Fibroblast of pulmonary artery (primary cell): Measurements from ENCODE around the gene GJD3.
"Not testable (repeated sequence)": the region's sequence is repeated elsewhere in the genome, so short reads cannot be mapped to it uniquely, and the experiment has no call there.

ENCODE experiments used
- DNase-seq: peaks from one replicate; pipeline ENCODE4 v3.0.0-alpha.2; 2010; ENCODE audit warnings: low read depth
- H3K4me3 ChIP-seq: replicated peaks from 2 replicates; pipeline ENCODE4 v1.5.1; 2011; ENCODE audit warnings: low read depth, mild to moderate bottlenecking, control low read depth, low read length, moderate library complexity
- TF ChIP-seq, protein P1 (sequence below): IDR thresholded peaks from 2 replicates; pipeline ENCODE4 v1.5.1; 2011; ENCODE audit warnings: mild to moderate bottlenecking, control low read depth, low read length, inconsistent platforms; ENCODE audit errors: missing control alignments

GJD3 gene

DNA sequence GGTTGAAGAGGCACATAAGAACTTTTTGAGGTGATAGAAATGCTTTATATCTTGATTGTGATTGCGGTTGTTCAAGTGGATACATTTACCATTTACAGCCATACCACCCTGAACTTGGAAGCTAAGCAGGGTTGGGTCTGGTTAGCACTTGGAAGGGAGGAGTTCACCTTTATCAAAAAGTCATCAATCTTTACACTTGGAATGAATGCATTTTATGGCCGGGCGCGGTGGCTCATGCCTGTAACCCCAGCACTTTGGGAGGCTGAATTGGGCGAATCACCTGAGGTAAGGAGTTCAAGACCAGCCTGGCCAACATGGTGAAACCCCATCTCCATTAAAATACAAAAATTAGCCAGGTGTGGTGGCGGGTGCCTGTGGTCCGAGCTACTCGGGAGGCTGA, 9.5 kb upstream of the GJD3 start:
- no peak overlapping the region for H3K4me3 ChIP-seq
- TF ChIP-seq, protein P1, sequence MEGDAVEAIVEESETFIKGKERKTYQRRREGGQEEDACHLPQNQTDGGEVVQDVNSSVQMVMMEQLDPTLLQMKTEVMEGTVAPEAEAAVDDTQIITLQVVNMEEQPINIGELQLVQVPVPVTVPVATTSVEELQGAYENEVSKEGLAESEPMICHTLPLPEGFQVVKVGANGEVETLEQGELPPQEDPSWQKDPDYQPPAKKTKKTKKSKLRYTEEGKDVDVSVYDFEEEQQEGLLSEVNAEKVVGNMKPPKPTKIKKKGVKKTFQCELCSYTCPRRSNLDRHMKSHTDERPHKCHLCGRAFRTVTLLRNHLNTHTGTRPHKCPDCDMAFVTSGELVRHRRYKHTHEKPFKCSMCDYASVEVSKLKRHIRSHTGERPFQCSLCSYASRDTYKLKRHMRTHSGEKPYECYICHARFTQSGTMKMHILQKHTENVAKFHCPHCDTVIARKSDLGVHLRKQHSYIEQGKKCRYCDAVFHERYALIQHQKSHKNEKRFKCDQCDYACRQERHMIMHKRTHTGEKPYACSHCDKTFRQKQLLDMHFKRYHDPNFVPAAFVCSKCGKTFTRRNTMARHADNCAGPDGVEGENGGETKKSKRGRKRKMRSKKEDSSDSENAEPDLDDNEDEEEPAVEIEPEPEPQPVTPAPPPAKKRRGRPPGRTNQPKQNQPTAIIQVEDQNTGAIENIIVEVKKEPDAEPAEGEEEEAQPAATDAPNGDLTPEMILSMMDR: no peak
- no peak for DNase-seq

DNA sequence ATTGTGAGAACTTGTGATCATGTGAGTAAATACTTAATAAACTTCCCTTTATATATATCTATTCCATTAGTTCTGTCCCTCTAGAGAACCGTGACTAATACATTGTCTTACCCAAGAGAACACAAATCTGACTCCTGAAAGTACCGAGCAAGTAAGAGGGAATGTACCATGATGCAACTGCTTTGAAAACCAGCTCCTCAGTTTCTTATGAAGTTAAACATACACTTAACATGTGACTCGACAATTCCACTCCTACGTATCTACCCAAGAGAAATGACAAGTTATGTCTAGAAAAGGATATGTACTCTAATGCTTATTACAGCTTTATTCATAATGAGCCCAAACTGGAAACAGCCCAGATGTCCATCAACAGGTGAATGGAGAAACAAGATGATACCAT, 8.8 kb upstream of the GJD3 start:
- TF ChIP-seq, protein P1: no peak
- peak; percentile 89 for DNase-seq
- no peak overlapping the region for H3K4me3 ChIP-seq

DNA sequence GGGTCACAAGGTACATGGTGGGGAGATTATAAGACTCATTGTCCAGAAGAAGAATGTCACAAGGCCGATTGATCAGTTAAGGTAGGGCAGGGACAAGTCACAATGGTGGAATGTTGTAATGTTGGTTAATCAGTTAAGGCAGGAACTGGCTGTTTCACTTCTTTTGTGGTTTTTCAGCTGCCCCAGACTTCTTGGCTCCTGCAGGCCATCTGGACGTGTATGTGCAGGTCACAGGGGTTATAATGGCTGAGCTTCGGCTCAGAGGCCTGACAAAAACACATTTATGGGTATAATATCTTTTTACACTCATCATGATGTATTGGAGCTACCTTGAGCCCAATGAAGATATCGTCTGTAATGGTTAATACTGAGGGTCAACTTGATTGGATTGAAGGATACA, 8.1 kb upstream of the GJD3 start:
- not testable (repeated sequence) for DNase-seq

DNA sequence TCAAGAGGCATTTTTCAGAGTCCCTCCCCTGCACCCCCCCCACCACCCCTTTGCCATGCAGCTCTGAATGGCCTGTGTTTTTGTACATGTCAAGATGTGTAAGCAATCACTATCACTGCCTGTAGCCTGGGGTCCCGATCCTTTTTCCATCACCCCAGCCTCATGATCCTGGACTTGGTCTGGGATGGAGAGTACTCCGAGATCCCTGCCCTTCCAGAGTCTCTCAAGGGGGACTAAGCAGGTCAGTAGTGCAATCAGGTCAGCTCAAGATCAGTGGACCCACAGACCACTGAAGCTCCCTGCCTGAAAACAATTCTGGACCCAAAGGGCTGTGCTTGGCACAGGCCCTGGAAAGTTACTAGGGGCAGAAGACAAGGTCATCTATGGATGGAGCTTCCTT, 7.5 kb upstream of the GJD3 start:
- TF ChIP-seq, protein P1: no peak
- H3K4me3 ChIP-seq: no peak overlapping the region
- no peak for DNase-seq

More for the DNA sequence above, 8.1 kb upstream of the GJD3 start:
- not testable (repeated sequence) for H3K4me3 ChIP-seq

DNA sequence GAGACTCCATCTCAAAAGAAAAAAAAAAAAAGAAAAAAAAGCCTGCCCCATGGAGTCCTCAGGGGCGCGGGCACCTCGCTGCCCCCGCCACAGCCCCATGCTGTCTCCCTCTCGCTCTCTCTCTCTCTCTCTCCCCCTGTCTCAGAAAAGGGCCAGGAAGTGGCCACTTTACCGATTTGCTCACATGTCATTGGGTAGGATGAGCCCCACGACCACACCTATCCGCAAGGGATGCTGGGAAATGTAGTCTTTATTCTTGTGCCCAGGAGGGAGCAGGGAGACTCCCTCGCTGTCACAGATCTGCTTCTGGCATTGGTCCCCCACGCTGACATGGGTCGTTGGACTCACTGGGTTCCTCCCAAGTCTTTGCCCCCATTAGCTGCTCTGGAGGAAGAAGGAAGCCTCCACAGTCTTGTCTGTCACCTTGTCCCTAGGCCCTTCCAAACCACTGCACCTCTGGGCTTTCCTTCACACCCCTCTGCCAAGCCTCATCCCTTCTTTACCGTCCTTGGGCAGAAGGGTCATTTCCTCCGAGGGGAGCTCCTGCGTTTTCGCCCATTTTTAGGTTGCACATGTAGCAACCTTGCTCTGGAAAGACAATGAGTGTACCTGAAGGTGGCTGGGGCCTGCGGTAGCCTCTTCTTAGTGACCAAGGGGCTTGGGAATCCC, 6.9 kb upstream of the GJD3 start:
- H3K4me3 ChIP-seq: no peak overlapping the region
- TF ChIP-seq, protein P1: no peak
- no peak for DNase-seq

DNA sequence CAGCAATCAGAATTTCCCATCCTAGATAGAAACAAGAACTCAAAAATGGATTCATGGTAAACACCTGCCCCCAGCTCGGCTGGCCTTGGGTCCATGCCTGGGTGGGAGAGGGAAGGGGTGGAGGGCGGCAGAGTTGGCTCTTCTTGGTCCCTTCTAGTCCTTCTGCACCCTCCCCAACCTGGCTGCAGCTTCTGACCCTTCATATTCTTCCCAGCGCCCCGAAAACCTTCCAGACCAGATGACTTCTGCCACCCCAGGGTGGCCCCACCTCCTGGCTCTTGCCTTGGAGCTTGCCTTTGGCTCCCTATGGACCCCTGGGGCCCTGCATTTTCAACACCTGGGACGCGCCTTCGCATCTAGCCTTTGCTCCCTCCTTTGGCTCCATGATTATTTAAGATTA, 5.4 kb upstream of the GJD3 start:
- H3K4me3 ChIP-seq: no peak overlapping the region
- TF ChIP-seq, protein P1: no peak
- DNase-seq: no peak

DNA sequence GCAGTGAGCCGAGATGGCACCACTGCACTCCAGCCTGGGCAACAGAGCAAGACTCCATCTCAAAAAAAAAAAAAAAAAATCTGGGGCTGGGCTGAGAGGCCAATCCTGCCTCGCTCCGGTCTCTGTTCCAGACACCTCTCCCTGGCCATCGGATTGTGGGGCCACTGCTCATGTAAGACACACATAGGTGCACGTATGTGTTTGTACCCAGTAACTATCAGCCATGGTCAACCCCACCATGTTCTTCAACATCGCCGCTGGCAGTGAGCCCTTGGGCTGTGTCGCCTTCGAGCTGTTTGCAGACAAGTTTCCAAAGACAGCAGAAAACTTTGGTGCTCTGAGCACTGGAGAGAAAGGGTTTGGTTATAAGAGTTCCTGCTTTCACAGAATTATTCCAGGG, 3.2 kb upstream of the GJD3 start:
- not testable (repeated sequence) for DNase-seq, H3K4me3 ChIP-seq

DNA sequence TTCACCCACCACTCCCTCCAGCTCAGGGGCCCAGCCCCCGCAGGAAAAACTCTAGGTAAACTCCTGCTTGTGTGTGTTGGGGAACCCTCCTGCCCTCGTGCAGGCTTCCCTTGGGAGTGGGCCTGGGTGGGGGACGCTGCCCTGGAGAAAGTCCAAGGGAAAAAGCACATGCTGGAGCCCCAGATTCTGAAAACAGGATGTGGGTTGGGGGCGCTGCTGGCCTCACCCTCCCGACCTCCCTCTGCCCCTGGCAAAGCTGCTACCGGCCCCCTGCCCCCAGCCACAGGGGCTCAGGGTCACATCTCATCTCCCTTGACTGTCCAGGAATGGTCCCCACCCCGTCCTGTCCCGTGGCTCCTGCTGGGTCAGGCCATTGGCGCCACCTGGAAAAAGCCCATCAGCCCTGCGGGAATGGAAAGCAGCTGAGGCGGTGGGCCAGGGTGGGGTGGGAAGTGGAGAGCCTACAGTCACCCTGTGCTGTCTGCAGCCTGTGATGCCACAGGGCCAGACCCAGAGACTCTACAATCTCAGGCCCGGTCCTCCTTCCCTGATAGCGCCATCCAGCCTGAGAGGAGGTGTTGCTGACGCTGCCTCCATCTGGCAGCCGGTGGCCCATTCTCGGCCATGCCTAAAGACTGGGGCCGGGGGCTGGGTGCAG, 2.5 kb upstream of the GJD3 start:
- no peak overlapping the region for H3K4me3 ChIP-seq
- no peak for DNase-seq
- TF ChIP-seq, protein P1: no peak
